Measurements from ENCODE around the gene MMP21.

The MMP21 gene

GRCh38 chr10:125792342-125793300, 17.0 kb upstream of the MMP21 start:
- DNase-seq (ENCODE audit: low read depth): no peak

- no peak for DNase-seq (ENCODE audit: low read depth)
These were observed 12.8 kb upstream of the MMP21 start for GRCh38 chr10:125788156-125789034.

- DNase-seq (ENCODE audit: low read depth): no peak
These were observed 10.2 kb upstream of the MMP21 start for GRCh38 chr10:125785791-125786190.

- no peak for DNase-seq (ENCODE audit: low read depth)
These were observed 8.3 kb upstream of the MMP21 start for GRCh38 chr10:125783957-125784356.

- DNase-seq (ENCODE audit: low read depth): no peak
These were observed 7.8 kb upstream of the MMP21 start for GRCh38 chr10:125783408-125783807.

GRCh38 chr10:125782616-125783015, 7.0 kb upstream of the MMP21 start:
- DNase-seq (ENCODE audit: low read depth): no peak

- DNase-seq (ENCODE audit: low read depth): no peak
These were observed 6.4 kb upstream of the MMP21 start for GRCh38 chr10:125782054-125782453.

- DNase-seq (ENCODE audit: low read depth): no peak
These were observed 5.8 kb upstream of the MMP21 start for GRCh38 chr10:125781374-125781773.

- DNase-seq (ENCODE audit: low read depth): no peak
These were observed 4.0 kb upstream of the MMP21 start for GRCh38 chr10:125779403-125780327.

- no peak for DNase-seq (ENCODE audit: low read depth)
These were observed 2.9 kb upstream of the MMP21 start for GRCh38 chr10:125778556-125778955.

- DNase-seq (ENCODE audit: low read depth): no peak
These were observed 2.2 kb upstream of the MMP21 start for GRCh38 chr10:125777806-125778205.

- no peak for DNase-seq (ENCODE audit: low read depth)
These were observed 935 bp downstream of the MMP21 start for GRCh38 chr10:125774581-125775191.

GRCh38 chr10:125773687-125774543, 1.7 kb downstream of the MMP21 start:
- no peak for DNase-seq (ENCODE audit: low read depth)

- no peak for DNase-seq (ENCODE audit: low read depth)
These were observed 2.8 kb downstream of the MMP21 start for GRCh38 chr10:125772864-125773180.

GRCh38 chr10:125772112-125772863, 3.3 kb downstream of the MMP21 start:
- no peak for DNase-seq (ENCODE audit: low read depth)

- DNase-seq (ENCODE audit: low read depth): no peak
These were observed 4.8 kb downstream of the MMP21 start for GRCh38 chr10:125770844-125771243.

GRCh38 chr10:125769175-125769574, 6.4 kb downstream of the MMP21 start:
- DNase-seq (ENCODE audit: low read depth): no peak

- peak; percentile 19 for DNase-seq (ENCODE audit: low read depth)
These were observed 7.3 kb downstream of the MMP21 start for GRCh38 chr10:125768219-125768855.

GRCh38 chr10:125766511-125766910, 9.1 kb downstream of the MMP21 start:
- no peak for DNase-seq (ENCODE audit: low read depth)
